Smooth muscle cell (in vitro differentiated cells): ENCODE measurements around the gene NOP56. TPM values are rescaled to one million over a fixed set of nuclear protein-coding genes. Genes with fewer than 3 reads are reported as not detected.
A peak's percentile ranks its signal among the peaks of the same experiment; 100 is the strongest.

Experiments
- DNase-seq: peaks from one replicate; lab custom pipeline; 2025; ENCODE audit not compliant: unreplicated experiment; lab: John Stamatoyannopoulos, UW
- H2AFZ ChIP-seq: fragments of 200-600 bp; sonication (generic); 2 replicates; pipeline ENCODE4 v1.6.0; 2016; ENCODE audit warnings: antibody characterized with exemption, low read depth, mild to moderate bottlenecking
- H3F3A ChIP-seq: fragments of 200-600 bp; sonication (generic); 2 replicates; pipeline ENCODE4 v1.6.0; 2017; ENCODE audit warnings: antibody characterized with exemption, low read depth
- H3K27ac ChIP-seq: fragments of 200-600 bp; sonication (generic); 2 replicates; pipeline ENCODE4 v1.5.1; 2016; ENCODE audit warnings: low read depth, mild to moderate bottlenecking
- H3K27me3 ChIP-seq: fragments of 200-600 bp; sonication (generic); 2 replicates; pipeline ENCODE4 v1.6.1; 2016; ENCODE audit warnings: low read depth, mild to moderate bottlenecking
- H3K36me3 ChIP-seq: fragments of 200-600 bp; sonication (generic); 2 replicates; pipeline ENCODE4 v1.5.1; 2016; ENCODE audit warnings: low read depth
- H3K4me1 ChIP-seq: fragments of 200-600 bp; sonication (generic); 2 replicates; pipeline ENCODE4 v1.5.1; 2016; ENCODE audit warnings: low read depth
- H3K4me2 ChIP-seq: fragments of 200-600 bp; sonication (generic); 2 replicates; pipeline ENCODE4 v1.6.0; 2016; ENCODE audit warnings: mild to moderate bottlenecking
- H3K4me3 ChIP-seq: fragments of 200-600 bp; sonication (generic); 2 replicates; pipeline ENCODE4 v1.5.1; 2016; ENCODE audit warnings: mild to moderate bottlenecking
- H3K79me2 ChIP-seq: fragments of 200-600 bp; sonication (generic); 2 replicates; pipeline ENCODE4 v1.6.0; 2016; ENCODE audit warnings: low read depth, mild to moderate bottlenecking
- H3K9ac ChIP-seq: fragments of 200-600 bp; sonication (generic); 2 replicates; pipeline ENCODE4 v1.6.0; 2016; ENCODE audit warnings: low read depth
- H3K9me3 ChIP-seq: fragments of 200-600 bp; sonication (generic); replicated peaks from 2 replicates; pipeline ENCODE4 v1.5.1; 2016; ENCODE audit warnings: low read depth
- H4K20me1 ChIP-seq: fragments of 200-600 bp; sonication (generic); 2 replicates; pipeline ENCODE4 v1.6.0; 2016; ENCODE audit warnings: low read depth
- CTCF ChIP-seq: fragments of 200-600 bp; sonication (generic); IDR thresholded peaks from 2 replicates; pipeline ENCODE4 v1.5.1; 2017; ENCODE audit warnings: borderline replicate concordance, mild to moderate bottlenecking, antibody characterized with exemption; ENCODE audit not compliant: insufficient read depth, poor library complexity, severe bottlenecking
- WGBS: methylation state at CpG from one replicate; pipeline ENCODE4 v1.1.7; 2016; ENCODE audit warnings: low lambda C conversion rate; 5-methylcytosine and 5-hydroxymethylcytosine counted together
- polyA plus RNA-seq: library from polyadenylated mRNA; unstranded; fragments of >200 nt; fragmentation: Nextera tagmentation; extraction: Ambion mirVana; gene quantifications from 2 replicates; pipeline ENCODE4 v1.2.1, GENCODE V29; 2016
- total RNA-seq: library from RNA; depleted of rRNA; stranded (reverse); fragments of >200 nt; gene quantifications from 2 replicates; pipeline ENCODE4 v1.2.3, GENCODE V29; 2014

Gene NOP56
- total and polyA plus RNA-seq, 2 experiments from 2014 or later: 108 to 115 TPM

GRCh38 chr20:2692886-2693285 lies 40.5 kb downstream of the NOP56 start:
- H3K27ac ChIP-seq: no peak overlapping the region
- no peak overlapping the region for H3K4me2 ChIP-seq
- H3K9me3 ChIP-seq: no peaks in the 10 kb centered on the region
- H3F3A ChIP-seq: no peaks in the 10 kb centered on the region
- 0% methylated on average over 2 of the region's 64 CpGs for WGBS
- H3K9ac ChIP-seq: no peak overlapping the region
- H4K20me1 ChIP-seq: peaks cover 22% of the 10 kb centered on the region
- peak overlapping the region; percentile 52 for H3K4me3 ChIP-seq
- DNase-seq: no peak
- H3K27me3 ChIP-seq: peaks cover 25% of the 10 kb centered on the region
- no peaks in the 10 kb centered on the region for H3K36me3 ChIP-seq
- no peak overlapping the region for H2AFZ ChIP-seq
- H3K79me2 ChIP-seq: no peaks in the 10 kb centered on the region
- no peak for TF ChIP-seq CTCF
- H3K4me1 ChIP-seq: peaks cover 8% of the 10 kb centered on the region

GRCh38 chr20:2693286-2694007 lies 41.0 kb downstream of the NOP56 start:
- TF ChIP-seq CTCF: no peak
- Histone ChIP-seq H3K36me3 (no peaks in the 10 kb centered on the region), H3K9me3 (no peaks in the 10 kb centered on the region), H3K27me3 (peaks cover 25% of the 10 kb centered on the region), H3K27ac (no peak overlapping the region), H2AFZ (no peak overlapping the region), H3K4me1 (peaks cover 8% of the 10 kb centered on the region), H3K79me2 (no peaks in the 10 kb centered on the region), H3K4me2 (peak overlapping the region; percentile 79), H3K4me3 (peak overlapping the region; percentile 52), H3F3A (no peaks in the 10 kb centered on the region), H3K9ac (no peak overlapping the region), H4K20me1 (peaks cover 22% of the 10 kb centered on the region)
- no peak for DNase-seq
- 4% methylated on average over 61 of the region's 89 CpGs for WGBS

GRCh38 chr20:2694008-2694471 lies 41.6 kb downstream of the NOP56 start:
- H3K27me3 ChIP-seq: peaks cover 25% of the 10 kb centered on the region

More at GRCh38 chr20:2694008-2694471, 41.6 kb downstream of the NOP56 start:
- no peaks in the 10 kb centered on the region for H3F3A ChIP-seq
- peak overlapping the region; percentile 79 for H3K4me2 ChIP-seq
- peak overlapping the region; percentile 52 for H3K4me3 ChIP-seq
- DNase-seq: no peak
- no peaks in the 10 kb centered on the region for H3K36me3 ChIP-seq
- H2AFZ ChIP-seq: no peak overlapping the region
- WGBS: 17% methylated on average over 16 of the region's 23 CpGs
- no peak for TF ChIP-seq CTCF
- no peaks in the 10 kb centered on the region for H3K79me2 ChIP-seq
- H3K27ac ChIP-seq: no peak overlapping the region
- no peak overlapping the region for H3K9ac ChIP-seq
- H3K9me3 ChIP-seq: no peaks in the 10 kb centered on the region
- peaks cover 22% of the 10 kb centered on the region for H4K20me1 ChIP-seq
- peaks cover 8% of the 10 kb centered on the region for H3K4me1 ChIP-seq
